Measurements from ENCODE around the gene SIRT6. TPM values are rescaled to one million over a fixed set of nuclear protein-coding genes. Genes with fewer than 3 reads are reported as not detected.
"Not testable (repeated sequence)": the region's sequence is repeated elsewhere in the genome, so short reads cannot be mapped to it uniquely, and the experiment has no call there.

SIRT6 gene
- total RNA-seq, 1 donor: 16.3 TPM

- Histone ChIP-seq H3K9me3 (ENCODE audit: low read depth, low read length) (no peaks in the 10 kb centered on the region), H3K4me2 (ENCODE audit: insufficient read depth, low read length) (no peak overlapping the region), H3K27me3 (ENCODE audit: insufficient read depth, low read length) (no peaks in the 10 kb centered on the region), H4K20me1 (ENCODE audit: insufficient read depth, low read length) (no peaks in the 10 kb centered on the region), H3K4me3 (ENCODE audit: insufficient read depth, low read length) (no peak overlapping the region), H3K36me3 (ENCODE audit: insufficient read depth, low read length) (no peaks in the 10 kb centered on the region), H3K79me2 (ENCODE audit: insufficient read depth, low read length) (no peaks in the 10 kb centered on the region), H3K4me1 (ENCODE audit: insufficient read depth, low read length) (no peaks in the 10 kb centered on the region), H2AFZ (ENCODE audit: low read length) (no peak overlapping the region), H3K27ac (ENCODE audit: low read depth, low read length) (no peak overlapping the region)
- DNase-seq (ENCODE audit: insufficient read length, low spot score, missing footprints): peak; percentile 29
- no peak for TF ChIP-seq CTCF (IDR thresholded peaks at IDR 0.05; ENCODE audit: extremely low read depth, low read depth, low read length)
Measured at GRCh38 chr19:4152241-4152998, 29.9 kb downstream of the SIRT6 start.

- peak; percentile 52 for DNase-seq (ENCODE audit: insufficient read length, low spot score, missing footprints)
- H3K4me3 ChIP-seq (ENCODE audit: insufficient read depth, low read length): no peak overlapping the region
- H3K9me3 ChIP-seq (ENCODE audit: low read depth, low read length): no peaks in the 10 kb centered on the region
- H3K36me3 ChIP-seq (ENCODE audit: insufficient read depth, low read length): no peaks in the 10 kb centered on the region
- no peak for TF ChIP-seq CTCF (IDR thresholded peaks at IDR 0.05; ENCODE audit: extremely low read depth, low read depth, low read length)
- H3K4me2 ChIP-seq (ENCODE audit: insufficient read depth, low read length): no peak overlapping the region
- no peaks in the 10 kb centered on the region for H3K4me1 ChIP-seq (ENCODE audit: insufficient read depth, low read length)
- no peaks in the 10 kb centered on the region for H3K79me2 ChIP-seq (ENCODE audit: insufficient read depth, low read length)
- H3K27me3 ChIP-seq (ENCODE audit: insufficient read depth, low read length): no peaks in the 10 kb centered on the region
- no peak overlapping the region for H2AFZ ChIP-seq (ENCODE audit: low read length)
- no peak overlapping the region for H3K27ac ChIP-seq (ENCODE audit: low read depth, low read length)
- H4K20me1 ChIP-seq (ENCODE audit: insufficient read depth, low read length): no peaks in the 10 kb centered on the region
Measured at GRCh38 chr19:4151623-4152022, 30.7 kb downstream of the SIRT6 start.

GRCh38 chr19:4149518-4150288 is 32.7 kb downstream of the SIRT6 start:
- Histone ChIP-seq H2AFZ (ENCODE audit: low read length) (no peak overlapping the region), H4K20me1 (ENCODE audit: insufficient read depth, low read length) (no peaks in the 10 kb centered on the region), H3K79me2 (ENCODE audit: insufficient read depth, low read length) (no peaks in the 10 kb centered on the region), H3K27me3 (ENCODE audit: insufficient read depth, low read length) (no peaks in the 10 kb centered on the region), H3K27ac (ENCODE audit: low read depth, low read length) (no peak overlapping the region), H3K9me3 (ENCODE audit: low read depth, low read length) (no peaks in the 10 kb centered on the region), H3K4me1 (ENCODE audit: insufficient read depth, low read length) (no peaks in the 10 kb centered on the region), H3K4me2 (ENCODE audit: insufficient read depth, low read length) (no peak overlapping the region), H3K36me3 (ENCODE audit: insufficient read depth, low read length) (no peaks in the 10 kb centered on the region), H3K4me3 (ENCODE audit: insufficient read depth, low read length) (no peak overlapping the region)
- no peak for TF ChIP-seq CTCF (IDR thresholded peaks at IDR 0.05; ENCODE audit: extremely low read depth, low read depth, low read length)
- peak; percentile 47 for DNase-seq (ENCODE audit: insufficient read length, low spot score, missing footprints)

- H3K4me2 ChIP-seq (ENCODE audit: insufficient read depth, low read length): no peak overlapping the region
- no peak overlapping the region for H3K4me3 ChIP-seq (ENCODE audit: insufficient read depth, low read length)
- H3K4me1 ChIP-seq (ENCODE audit: insufficient read depth, low read length): no peaks in the 10 kb centered on the region
- no peaks in the 10 kb centered on the region for H3K9me3 ChIP-seq (ENCODE audit: low read depth, low read length)
- no peak for TF ChIP-seq CTCF (IDR thresholded peaks at IDR 0.05; ENCODE audit: extremely low read depth, low read depth, low read length)
- DNase-seq (ENCODE audit: insufficient read length, low spot score, missing footprints): peak; percentile 80
- no peak overlapping the region for H3K27ac ChIP-seq (ENCODE audit: low read depth, low read length)
- H2AFZ ChIP-seq (ENCODE audit: low read length): no peak overlapping the region
- H3K79me2 ChIP-seq (ENCODE audit: insufficient read depth, low read length): no peaks in the 10 kb centered on the region
- H3K36me3 ChIP-seq (ENCODE audit: insufficient read depth, low read length): no peaks in the 10 kb centered on the region
- H3K27me3 ChIP-seq (ENCODE audit: insufficient read depth, low read length): no peaks in the 10 kb centered on the region
- no peaks in the 10 kb centered on the region for H4K20me1 ChIP-seq (ENCODE audit: insufficient read depth, low read length)
Measured at GRCh38 chr19:4144666-4145249, 37.6 kb downstream of the SIRT6 start.

GRCh38 chr19:4142916-4143315 is 39.4 kb downstream of the SIRT6 start:
- H3K4me3 ChIP-seq (ENCODE audit: insufficient read depth, low read length); H3K79me2 ChIP-seq (ENCODE audit: insufficient read depth, low read length); H2AFZ ChIP-seq (ENCODE audit: low read length); H3K27me3 ChIP-seq (ENCODE audit: insufficient read depth, low read length); H3K4me2 ChIP-seq (ENCODE audit: insufficient read depth, low read length); H4K20me1 ChIP-seq (ENCODE audit: insufficient read depth, low read length); H3K4me1 ChIP-seq (ENCODE audit: insufficient read depth, low read length); H3K36me3 ChIP-seq (ENCODE audit: insufficient read depth, low read length); H3K27ac ChIP-seq (ENCODE audit: low read depth, low read length); DNase-seq (ENCODE audit: insufficient read length, low spot score, missing footprints); H3K9me3 ChIP-seq (ENCODE audit: low read depth, low read length): not testable (repeated sequence)

All from osteoblast (primary cell).